C4-2B (cell line): Measurements from ENCODE around the gene TECPR1.
A peak's percentile ranks its signal among the peaks of the same experiment; 100 is the strongest.

ENCODE experiments used
- H3K27ac ChIP-seq: fragments of 450-650 bp; 2 replicates; pipeline ENCODE4 v1.5.1; 2017
- CTCF ChIP-seq: fragments of 450-650 bp; conservative IDR thresholded peaks from 2 replicates; pipeline ENCODE4 v1.5.1; 2017; ENCODE audit warnings: mild to moderate bottlenecking
- ZFX ChIP-seq: fragments of 450-650 bp; IDR thresholded peaks from 2 replicates; pipeline ENCODE4 v1.6.1; 2017

TECPR1 gene

GRCh38 chr7:98286701-98287485 is 34.9 kb upstream of the TECPR1 start:
- TF ChIP-seq CTCF (no peak), ZFX (no peak)
- H3K27ac ChIP-seq = no peak overlapping the region

GRCh38 chr7:98286093-98286539 is 34.1 kb upstream of the TECPR1 start:
- H3K27ac ChIP-seq = peak overlapping the region; percentile 96
- TF ChIP-seq ZFX (no peak), CTCF (no peak)

GRCh38 chr7:98285157-98286092 is 33.4 kb upstream of the TECPR1 start:
- TF ChIP-seq ZFX (no peak), CTCF (no peak)
- peak overlapping the region; percentile 96 for H3K27ac ChIP-seq

GRCh38 chr7:98284335-98285036 is 32.5 kb upstream of the TECPR1 start:
- TF ChIP-seq ZFX (no peak), CTCF (no peak)
- peak overlapping the region; percentile 96 for H3K27ac ChIP-seq

GRCh38 chr7:98283887-98284222 is 31.8 kb upstream of the TECPR1 start:
- no peak for TF ChIP-seq CTCF
- TF ChIP-seq ZFX = no peak
- peak overlapping the region; percentile 96 for H3K27ac ChIP-seq

- peak overlapping the region; percentile 96 for H3K27ac ChIP-seq
- TF ChIP-seq ZFX = no peak
- no peak for TF ChIP-seq CTCF
Measured at GRCh38 chr7:98283127-98283886, 31.3 kb upstream of the TECPR1 start.
